ENCODE data around the gene N4BP3. TPM values are rescaled to one million over a fixed set of nuclear protein-coding genes. Genes with fewer than 3 reads are reported as not detected.

Gene N4BP3
- total RNA-seq, 3 donors from 2014 or later (not counting 1 experiment from before 2014, with no cell fraction given): 5.6 to 16.9 (median 9.0) TPM

- no peaks in the 10 kb centered on the region for H3K36me3 Mint-ChIP-seq
- peak overlapping the region in 1 of 2 donors; percentile 22 for H3K27ac Mint-ChIP-seq
- intact Hi-C loops (cut with micrococcal nuclease): no loop called here
- no peaks in the 10 kb centered on the region for H3K36me3 ChIP-seq (ENCODE audit: control insufficient read depth, insufficient read depth, low read length)
- 32% methylated on average over 29 of the region's 29 CpGs for WGBS (ENCODE audit: insufficient coverage)
- H3K9me3 Mint-ChIP-seq: no peaks in the 10 kb centered on the region
- no peaks in the 10 kb centered on the region for H3K9me3 ChIP-seq (ENCODE audit: control insufficient read depth, insufficient read depth, low read length)
- ATAC-seq (peak; percentile 36 to 51 (median 43)), DNase-seq (peak; percentile 54 to 93)
- H3K4me1 Mint-ChIP-seq: peaks cover 11 to 34% of the 10 kb centered on the region in 2 donors
- H3K27ac ChIP-seq (ENCODE audit: low read length): no peak overlapping the region
- peak overlapping the region; percentile 25 for H3K4me3 Mint-ChIP-seq
- no peak overlapping the region for H3K4me3 ChIP-seq (ENCODE audit: low read length)
- H3K27me3 ChIP-seq (ENCODE audit: control insufficient read depth, insufficient read depth, low read length): peaks cover 24% of the 10 kb centered on the region
- peaks cover 66% of the 10 kb centered on the region for H3K4me1 ChIP-seq (ENCODE audit: control insufficient read depth, insufficient read depth, low read length)
- TF ChIP-seq, protein P1, sequence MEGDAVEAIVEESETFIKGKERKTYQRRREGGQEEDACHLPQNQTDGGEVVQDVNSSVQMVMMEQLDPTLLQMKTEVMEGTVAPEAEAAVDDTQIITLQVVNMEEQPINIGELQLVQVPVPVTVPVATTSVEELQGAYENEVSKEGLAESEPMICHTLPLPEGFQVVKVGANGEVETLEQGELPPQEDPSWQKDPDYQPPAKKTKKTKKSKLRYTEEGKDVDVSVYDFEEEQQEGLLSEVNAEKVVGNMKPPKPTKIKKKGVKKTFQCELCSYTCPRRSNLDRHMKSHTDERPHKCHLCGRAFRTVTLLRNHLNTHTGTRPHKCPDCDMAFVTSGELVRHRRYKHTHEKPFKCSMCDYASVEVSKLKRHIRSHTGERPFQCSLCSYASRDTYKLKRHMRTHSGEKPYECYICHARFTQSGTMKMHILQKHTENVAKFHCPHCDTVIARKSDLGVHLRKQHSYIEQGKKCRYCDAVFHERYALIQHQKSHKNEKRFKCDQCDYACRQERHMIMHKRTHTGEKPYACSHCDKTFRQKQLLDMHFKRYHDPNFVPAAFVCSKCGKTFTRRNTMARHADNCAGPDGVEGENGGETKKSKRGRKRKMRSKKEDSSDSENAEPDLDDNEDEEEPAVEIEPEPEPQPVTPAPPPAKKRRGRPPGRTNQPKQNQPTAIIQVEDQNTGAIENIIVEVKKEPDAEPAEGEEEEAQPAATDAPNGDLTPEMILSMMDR (IDR thresholded peaks at IDR 0.05): peak; percentile 68
- H3K27me3 Mint-ChIP-seq (ENCODE audit: low read depth in 2 of 2): peaks cover 5 to 24% of the 10 kb centered on the region in 2 donors
These were observed 7.5 kb downstream of the N4BP3 start for GRCh38 chr5:178120607-178121357.

DNA sequence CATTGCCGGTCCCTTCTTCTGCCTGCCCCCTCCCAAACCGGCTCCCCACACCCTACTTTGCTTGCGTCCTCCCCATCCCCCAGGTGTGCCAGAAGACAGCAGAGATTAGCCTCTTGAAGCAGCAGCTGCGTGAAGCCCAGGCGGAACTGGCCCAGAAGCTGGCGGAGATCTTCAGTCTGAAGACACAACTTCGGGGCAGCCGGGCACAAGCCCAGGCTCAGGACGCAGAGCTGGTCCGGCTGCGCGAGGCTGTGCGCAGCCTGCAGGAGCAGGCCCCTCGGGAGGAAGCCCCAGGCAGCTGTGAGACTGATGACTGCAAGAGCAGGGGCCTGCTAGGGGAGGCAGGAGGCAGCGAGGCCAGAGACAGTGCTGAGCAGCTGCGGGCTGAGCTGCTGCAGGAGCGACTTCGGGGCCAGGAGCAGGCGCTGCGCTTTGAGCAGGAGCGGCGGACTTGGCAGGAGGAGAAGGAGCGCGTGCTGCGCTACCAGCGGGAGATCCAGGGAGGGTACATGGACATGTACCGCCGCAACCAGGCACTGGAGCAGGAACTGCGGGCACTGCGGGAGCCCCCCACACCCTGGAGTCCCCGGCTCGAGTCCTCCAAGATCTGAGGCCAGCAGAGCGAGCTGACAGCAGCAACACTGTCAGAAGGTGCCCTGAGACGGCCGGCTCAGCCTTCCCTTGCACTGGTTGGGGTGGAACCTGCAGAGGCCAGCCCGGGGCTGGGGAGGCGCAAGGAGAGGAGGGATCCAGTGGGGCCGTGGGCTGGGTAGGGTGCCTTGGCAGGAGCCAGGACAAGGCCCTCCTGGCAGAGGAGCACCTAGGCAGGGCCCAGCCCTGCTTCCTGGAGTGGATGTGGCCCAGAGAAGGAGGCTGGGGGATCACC, 8.3 kb downstream of the N4BP3 start:
- no peak overlapping the region for H3K4me3 Mint-ChIP-seq
- no peaks in the 10 kb centered on the region for H3K36me3 Mint-ChIP-seq
- H3K27ac Mint-ChIP-seq: no peak overlapping the region
- Histone ChIP-seq H3K36me3 (ENCODE audit: control insufficient read depth, insufficient read depth, low read length) (no peaks in the 10 kb centered on the region), H3K27me3 (ENCODE audit: control insufficient read depth, insufficient read depth, low read length) (peaks cover 24% of the 10 kb centered on the region), H3K4me3 (ENCODE audit: low read length) (no peak overlapping the region), H3K4me1 (ENCODE audit: control insufficient read depth, insufficient read depth, low read length) (peaks cover 58% of the 10 kb centered on the region), H3K27ac (ENCODE audit: low read length) (no peak overlapping the region), H3K9me3 (ENCODE audit: control insufficient read depth, insufficient read depth, low read length) (no peaks in the 10 kb centered on the region)
- H3K9me3 Mint-ChIP-seq: no peaks in the 10 kb centered on the region
- intact Hi-C loops (cut with micrococcal nuclease): no loop called here
- H3K27me3 Mint-ChIP-seq (ENCODE audit: low read depth in 2 of 2): peaks cover 5 to 24% of the 10 kb centered on the region in 2 donors
- ATAC-seq: no peak
- peaks cover 6 to 25% of the 10 kb centered on the region in 2 donors for H3K4me1 Mint-ChIP-seq
- TF ChIP-seq, protein P1 (IDR thresholded peaks at IDR 0.05): no peak
- 82% methylated on average over 38 of the region's 38 CpGs for WGBS (ENCODE audit: insufficient coverage)
- DNase-seq: no peak

DNA sequence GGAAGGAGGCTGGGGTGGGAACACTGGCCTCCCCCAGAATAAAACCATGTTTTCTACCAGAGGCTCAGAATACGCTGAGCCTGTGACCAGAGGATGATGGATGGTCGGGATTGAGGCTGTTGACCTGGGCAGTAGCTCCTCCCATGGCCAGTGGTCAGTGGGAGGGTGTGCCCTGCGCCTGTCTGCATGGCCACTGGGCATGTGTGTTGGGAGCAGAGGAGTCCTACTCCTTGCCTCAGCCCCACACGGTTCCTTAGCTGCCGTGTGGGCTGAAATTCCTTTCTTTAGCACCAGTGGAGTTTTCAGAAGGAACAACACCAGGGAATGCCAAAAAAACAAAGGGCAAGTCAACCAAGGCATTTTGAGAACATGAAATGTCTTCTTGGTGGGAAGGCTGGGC, 9.0 kb downstream of the N4BP3 start:
- Histone ChIP-seq H3K27ac (ENCODE audit: low read length) (no peak overlapping the region), H3K9me3 (ENCODE audit: control insufficient read depth, insufficient read depth, low read length) (no peaks in the 10 kb centered on the region), H3K4me3 (ENCODE audit: low read length) (no peak overlapping the region), H3K27me3 (ENCODE audit: control insufficient read depth, insufficient read depth, low read length) (peaks cover 24% of the 10 kb centered on the region), H3K36me3 (ENCODE audit: control insufficient read depth, insufficient read depth, low read length) (no peaks in the 10 kb centered on the region), H3K4me1 (ENCODE audit: control insufficient read depth, insufficient read depth, low read length) (peaks cover 51% of the 10 kb centered on the region)
- Mint-ChIP-seq H3K4me3 (no peak overlapping the region), H3K36me3 (no peaks in the 10 kb centered on the region), H3K27ac (no peak overlapping the region), H3K4me1 (peaks cover 0 to 20% of the 10 kb centered on the region in 2 donors), H3K9me3 (no peaks in the 10 kb centered on the region), H3K27me3 (ENCODE audit: low read depth in 2 of 2) (peaks cover 5 to 24% of the 10 kb centered on the region in 2 donors)
- ATAC-seq: no peak
- TF ChIP-seq, protein P1 (IDR thresholded peaks at IDR 0.05): no peak
- WGBS (ENCODE audit: insufficient coverage): 96% methylated on average over 5 of the region's 5 CpGs
- intact Hi-C loops (cut with micrococcal nuclease): no loop called here
- DNase-seq: no peak
